Measurements from ENCODE around the gene CBX5.
"Not testable (repeated sequence)": the region's sequence is repeated elsewhere in the genome, so short reads cannot be mapped to it uniquely, and the experiment has no call there.

CBX5 gene

GRCh38 chr12:54196396-54196795 is 83.5 kb downstream of the CBX5 start:
- no peak for DNase-seq

DNA sequence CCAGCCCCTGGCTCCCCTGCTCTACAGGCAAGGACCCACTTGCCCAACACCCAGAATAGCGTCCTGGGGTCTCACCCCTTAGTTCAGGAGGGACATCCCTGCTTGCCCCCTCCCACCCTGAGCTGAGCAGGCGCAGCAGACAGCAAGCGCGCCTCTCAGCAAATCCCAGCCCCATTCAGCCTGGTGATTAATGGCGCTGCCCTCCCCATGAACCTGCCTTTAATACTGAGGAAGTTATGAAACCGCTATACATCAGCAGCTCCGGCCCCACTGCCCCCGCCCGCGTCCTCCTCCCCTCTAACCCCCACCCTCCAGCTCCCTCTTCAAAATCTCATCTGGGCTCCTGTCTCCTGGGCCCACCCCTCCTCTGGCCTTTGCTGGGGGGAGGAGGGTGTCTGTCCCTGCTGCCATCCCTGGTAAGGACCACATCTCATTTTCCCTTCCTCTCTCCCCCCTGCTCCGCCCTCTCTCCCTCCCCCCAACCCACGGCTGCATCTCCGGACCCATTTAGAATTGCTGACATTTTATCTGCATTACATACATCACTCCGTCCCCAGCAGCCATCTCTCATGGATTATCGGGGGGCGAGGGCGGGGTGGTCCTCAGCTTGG is 84.1 kb downstream of the CBX5 start:
- peak; percentile 56 for DNase-seq

- DNase-seq, result no peak
Observed at GRCh38 chr12:54195080-54195736, 84.7 kb downstream of the CBX5 start.

- DNase-seq, result not testable (repeated sequence)
Observed at GRCh38 chr12:54194611-54195010, 85.3 kb downstream of the CBX5 start.

DNA sequence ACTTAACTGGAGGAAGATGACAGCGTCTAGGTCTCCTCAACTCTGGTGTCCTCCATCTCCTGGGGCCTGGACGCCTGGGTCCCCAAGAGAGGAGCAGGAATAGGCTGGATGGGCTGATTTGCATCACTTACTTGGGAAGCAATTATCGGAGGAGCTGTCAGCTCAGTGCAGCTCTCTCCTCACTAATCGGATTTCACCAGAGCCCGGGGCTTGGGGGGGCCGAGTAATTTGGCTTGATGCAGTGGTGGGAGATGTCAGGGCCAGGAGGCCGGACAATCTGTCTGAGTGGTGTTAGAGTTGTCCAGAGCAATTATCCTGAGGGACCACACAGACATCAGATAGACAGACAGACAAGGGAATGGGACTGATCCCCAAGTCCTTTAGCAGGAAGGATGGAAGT is 86.5 kb downstream of the CBX5 start:
- no peak for DNase-seq

DNA sequence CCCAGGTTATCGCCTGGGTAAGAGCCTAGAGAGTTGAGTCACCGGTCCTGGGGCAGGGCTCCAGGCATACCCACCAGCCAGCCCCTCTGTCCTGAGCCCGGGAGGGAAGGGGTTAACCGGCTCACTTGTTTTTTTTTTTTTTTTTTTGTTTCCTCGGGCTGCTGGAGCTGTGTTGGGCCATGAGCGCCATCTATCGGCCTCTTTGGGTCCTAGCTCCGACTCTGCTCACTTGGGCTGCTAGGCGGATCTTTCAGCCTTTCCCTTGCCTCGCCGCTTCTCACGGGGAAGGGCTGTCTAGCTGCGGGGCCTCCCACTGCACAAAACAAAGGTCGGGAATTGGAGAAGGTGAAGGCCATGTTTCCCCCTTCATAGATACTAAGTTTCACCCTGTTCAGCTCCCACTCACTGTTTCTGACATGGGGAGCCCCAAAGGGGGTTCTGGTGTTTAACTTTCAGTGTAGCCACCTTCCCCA is 88.3 kb downstream of the CBX5 start:
- peak; percentile 82 for DNase-seq

GRCh38 chr12:54191126-54191525 is 88.8 kb downstream of the CBX5 start:
- DNase-seq, result no peak

GRCh38 chr12:54189198-54189539 is 90.8 kb downstream of the CBX5 start:
- no peak for DNase-seq

DNA sequence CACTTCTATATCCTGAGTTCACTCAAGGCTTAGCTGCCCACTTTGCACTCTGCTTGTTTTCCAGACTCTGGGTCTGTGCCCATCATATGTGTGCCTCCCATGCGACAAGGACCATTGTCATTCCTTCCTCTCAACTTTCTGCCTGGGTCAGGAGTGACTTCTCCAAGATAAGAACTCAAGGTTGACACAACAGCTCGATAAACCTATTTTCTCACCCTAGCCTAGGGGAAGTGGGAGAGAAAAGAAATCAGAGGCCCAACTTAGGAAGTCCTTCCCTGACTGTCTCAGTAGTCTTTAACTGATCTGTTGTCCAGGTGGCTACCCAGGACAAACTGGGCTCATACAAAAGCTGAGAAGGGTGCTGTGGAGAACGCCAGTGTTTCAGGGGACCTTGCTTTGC is 92.8 kb downstream of the CBX5 start:
- DNase-seq, result no peak

GRCh38 chr12:54185919-54186318 is 94.0 kb downstream of the CBX5 start:
- DNase-seq, result no peak

DNA sequence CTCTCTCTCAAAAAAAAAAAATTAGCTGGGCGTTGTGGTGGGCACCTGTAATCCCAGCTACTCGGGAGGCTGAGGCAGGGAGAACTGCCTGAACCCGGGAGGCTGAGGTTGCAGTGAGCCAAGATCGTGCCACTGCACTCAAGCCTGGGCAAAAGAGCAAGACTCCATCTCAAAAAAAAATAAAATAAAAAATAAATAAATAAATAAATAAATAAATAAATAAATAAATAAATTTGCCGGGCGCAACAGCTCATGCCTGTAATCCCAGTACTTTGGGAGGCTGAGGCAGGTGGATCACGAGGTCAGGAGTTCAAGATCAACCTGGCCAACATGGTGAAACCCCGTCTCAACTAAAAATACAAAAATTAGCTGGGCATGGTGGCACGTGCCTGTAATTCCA is 94.6 kb downstream of the CBX5 start:
- DNase-seq, result not testable (repeated sequence)

DNA sequence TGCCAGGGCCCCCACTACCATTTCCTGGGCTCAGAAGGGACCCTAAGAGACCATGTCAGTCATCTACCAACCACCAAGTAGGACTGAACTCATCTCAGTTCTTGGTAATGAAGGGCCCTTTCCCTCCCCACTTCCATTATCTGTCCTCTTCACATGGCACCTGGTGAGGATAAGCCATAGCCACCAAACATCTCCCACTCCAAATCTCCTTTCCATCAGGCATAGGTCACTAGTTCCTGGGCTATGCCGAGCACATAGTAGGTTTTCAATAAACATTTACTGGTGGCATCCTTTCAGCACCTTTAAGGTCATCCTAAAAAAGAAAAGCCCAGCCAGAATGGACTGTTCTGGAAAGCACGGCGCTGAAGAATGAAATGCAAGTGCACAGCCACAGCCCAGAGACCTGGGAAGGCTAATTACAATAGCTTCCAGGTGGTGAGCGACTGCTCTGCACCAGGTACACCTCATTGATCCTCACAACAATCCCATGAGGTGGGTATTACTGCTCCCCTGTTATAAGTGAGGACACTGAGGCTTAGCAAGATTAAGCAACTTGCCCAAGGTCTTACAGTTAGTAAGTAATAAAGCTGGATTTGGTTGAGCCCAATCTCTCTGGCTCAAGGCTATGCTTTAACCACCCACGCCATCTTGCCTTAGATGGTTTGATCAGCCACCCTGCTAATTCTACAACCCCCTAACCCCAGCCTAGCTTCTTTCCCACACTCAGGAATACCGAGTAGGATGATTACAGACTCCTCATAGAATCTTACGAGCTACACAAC is 95.7 kb downstream of the CBX5 start:
- DNase-seq, result no peak

- DNase-seq, result no peak
Observed at GRCh38 chr12:54182981-54183380, 96.9 kb downstream of the CBX5 start.

- no peak for DNase-seq
Observed at GRCh38 chr12:54182086-54182485, 97.8 kb downstream of the CBX5 start.

Data from fibroblast of skin of scalp (primary cell).